HepG2 (cell line): ENCODE data around the gene TBC1D5. TPM values are rescaled to one million over a fixed set of nuclear protein-coding genes. Genes with fewer than 3 reads are reported as not detected.

Experiments
- CERS6 ChIP-seq: sonication (generic); formaldehyde crosslinking; IDR thresholded peaks from 2 replicates; pipeline ENCODE4 v1.5.0; 2020; ENCODE audit warnings: missing genetic modification reagents
- DNMT1 ChIP-seq: sonication (generic); formaldehyde crosslinking; IDR thresholded peaks from 2 replicates; pipeline ENCODE4 v1.5.1; 2020; ENCODE audit warnings: mild to moderate bottlenecking, missing genetic modification reagents
- E2F1 ChIP-seq: sonication (generic); formaldehyde crosslinking; IDR thresholded peaks from 2 replicates; pipeline ENCODE4 v1.5.0; 2020; ENCODE audit warnings: missing genetic modification reagents
- GZF1 ChIP-seq: sonication (generic); formaldehyde crosslinking; IDR thresholded peaks from 2 replicates; pipeline ENCODE4 v1.5.1; 2020; ENCODE audit warnings: mild to moderate bottlenecking, missing genetic modification reagents
- HNRNPH1 ChIP-seq: fragments of 200-400 bp; formaldehyde crosslinking; optimal IDR thresholded peaks from 2 replicates; pipeline ENCODE3; 2017; ENCODE audit warnings: mild to moderate bottlenecking, low read depth, low read length
- JUN ChIP-seq: sonication (generic); formaldehyde crosslinking; IDR thresholded peaks from 2 replicates; pipeline ENCODE4 v1.4.0; 2020; ENCODE audit warnings: mild to moderate bottlenecking, missing genetic modification reagents
- KDM5A ChIP-seq: fragments of 200-600 bp; sonication (generic); IDR thresholded peaks from 2 replicates; pipeline ENCODE4 v1.7.0; 2018; ENCODE audit warnings: antibody characterized with exemption, mild to moderate bottlenecking, low read length, borderline replicate concordance
- KLF9 ChIP-seq: IDR thresholded peaks from 2 replicates; pipeline ENCODE4 v1.6.1; 2016; ENCODE audit warnings: low read depth
- MTA1 ChIP-seq: sonication (generic); formaldehyde crosslinking; IDR thresholded peaks from 2 replicates; pipeline ENCODE4 v1.4.0; 2020; ENCODE audit warnings: missing genetic modification reagents, mild to moderate bottlenecking, borderline replicate concordance
- POGZ ChIP-seq: sonication (generic); formaldehyde crosslinking; IDR thresholded peaks from 2 replicates; pipeline ENCODE4 v1.4.0; 2020; ENCODE audit warnings: mild to moderate bottlenecking, missing genetic modification reagents
- RELA ChIP-seq: sonication (generic); formaldehyde crosslinking; IDR thresholded peaks from 2 replicates; pipeline ENCODE4 v1.4.0; 2020; ENCODE audit warnings: missing genetic modification reagents
- YY1 ChIP-seq: IDR thresholded peaks from 2 replicates; pipeline ENCODE4 v1.6.1; 2011; ENCODE audit warnings: low read length, low read depth, moderate library complexity, mild to moderate bottlenecking; ENCODE audit not compliant: insufficient read depth, insufficient replicate concordance
- ZNF350 ChIP-seq: sonication (generic); formaldehyde crosslinking; IDR thresholded peaks from 2 replicates; pipeline ENCODE4 v1.4.0; 2020; ENCODE audit warnings: mild to moderate bottlenecking, low read depth, missing genetic modification reagents, borderline replicate concordance
- ZNF441 ChIP-seq: sonication (generic); formaldehyde crosslinking; IDR thresholded peaks from 2 replicates; pipeline ENCODE4 v1.7.0; 2021; ENCODE audit warnings: missing genetic modification reagents, borderline replicate concordance
- ZNF670 ChIP-seq: sonication (generic); formaldehyde crosslinking; IDR thresholded peaks from 2 replicates; pipeline ENCODE4 v1.8.0; 2022; ENCODE audit warnings: mild to moderate bottlenecking, missing genetic modification reagents, borderline replicate concordance
- ZNF746 ChIP-seq: sonication (generic); formaldehyde crosslinking; IDR thresholded peaks from 2 replicates; pipeline ENCODE4 v1.8.0; 2022; ENCODE audit warnings: mild to moderate bottlenecking, missing genetic modification reagents
- polyA plus RNA-seq, 8 experiments: library from polyadenylated mRNA; depleted of rRNA in 3 of 8; stranded (reverse) in 7 of 8; unstranded in 1 of 8; fragments of >200 nt; fragmentation: Illumina TruSeq in 4 of 8; extraction: Trizol in 4 of 8; gene quantifications; 2 replicates each; pipeline versions ENCODE4 v1.2.1 to v1.2.3, GENCODE V29; 2011 to 2016; ENCODE audit warnings: low read depth in 4 of 8, missing spikeins in 1 of 8, mixed read lengths in 1 of 8; ENCODE audit not compliant: insufficient read depth in 1 of 8
- total RNA-seq, 5 experiments: library from RNA; depleted of rRNA; stranded (reverse); fragments of >200 nt; fragmentation: Illumina TruSeq; extraction: Trizol; gene quantifications; 2 replicates each; pipeline ENCODE4 v1.2.3, GENCODE V29; 2016; ENCODE audit warnings: low read depth in 1 of 5
- TF ChIP-seq, protein P1 (sequence below): sonication (generic); formaldehyde crosslinking; IDR thresholded peaks from 2 replicates; pipeline ENCODE4 v1.9.0; 2021; ENCODE audit warnings: missing genetic modification reagents, borderline replicate concordance
- TF ChIP-seq, protein P2 (sequence below): sonication (generic); formaldehyde crosslinking; IDR thresholded peaks from 2 replicates; pipeline ENCODE4 v1.9.0; 2021; ENCODE audit warnings: mild to moderate bottlenecking, missing genetic modification reagents

Gene TBC1D5
- total and polyA plus RNA-seq, 2 of the 13 experiments (the other 11 are each of a cell fraction or from before 2014, with no cell fraction given) = 19.2 to 33.3 TPM

- TF ChIP-seq CERS6 (CRISPR knock-in tag) = peak; percentile 5; the same call in 1 of the 2 replicates
- peak; percentile 42 for TF ChIP-seq POGZ (CRISPR knock-in tag)
- no peak for TF ChIP-seq RELA (CRISPR knock-in tag)
- TF ChIP-seq ZNF746 (CRISPR knock-in tag) = peak; percentile 29; the same call in 1 of the 2 replicates
- TF ChIP-seq DNMT1 (CRISPR knock-in tag) = no peak
- TF ChIP-seq JUN = no peak; the same call in 1 of the 2 replicates
- TF ChIP-seq KLF9 (CRISPR knock-in tag) = no peak
- no peak; the same call in 1 of the 2 replicates for TF ChIP-seq MTA1 (CRISPR knock-in tag)
- peak; percentile 90 for TF ChIP-seq ZNF670 (CRISPR knock-in tag)
- peak; percentile 34; the same call in 1 of the 2 replicates for TF ChIP-seq KDM5A
- TF ChIP-seq, protein P1, sequence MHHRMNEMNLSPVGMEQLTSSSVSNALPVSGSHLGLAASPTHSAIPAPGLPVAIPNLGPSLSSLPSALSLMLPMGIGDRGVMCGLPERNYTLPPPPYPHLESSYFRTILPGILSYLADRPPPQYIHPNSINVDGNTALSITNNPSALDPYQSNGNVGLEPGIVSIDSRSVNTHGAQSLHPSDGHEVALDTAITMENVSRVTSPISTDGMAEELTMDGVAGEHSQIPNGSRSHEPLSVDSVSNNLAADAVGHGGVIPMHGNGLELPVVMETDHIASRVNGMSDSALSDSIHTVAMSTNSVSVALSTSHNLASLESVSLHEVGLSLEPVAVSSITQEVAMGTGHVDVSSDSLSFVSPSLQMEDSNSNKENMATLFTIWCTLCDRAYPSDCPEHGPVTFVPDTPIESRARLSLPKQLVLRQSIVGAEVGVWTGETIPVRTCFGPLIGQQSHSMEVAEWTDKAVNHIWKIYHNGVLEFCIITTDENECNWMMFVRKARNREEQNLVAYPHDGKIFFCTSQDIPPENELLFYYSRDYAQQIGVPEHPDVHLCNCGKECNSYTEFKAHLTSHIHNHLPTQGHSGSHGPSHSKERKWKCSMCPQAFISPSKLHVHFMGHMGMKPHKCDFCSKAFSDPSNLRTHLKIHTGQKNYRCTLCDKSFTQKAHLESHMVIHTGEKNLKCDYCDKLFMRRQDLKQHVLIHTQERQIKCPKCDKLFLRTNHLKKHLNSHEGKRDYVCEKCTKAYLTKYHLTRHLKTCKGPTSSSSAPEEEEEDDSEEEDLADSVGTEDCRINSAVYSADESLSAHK (CRISPR knock-in tag) = no peak
- no peak for TF ChIP-seq HNRNPH1
- TF ChIP-seq YY1 = peak; percentile 41
- TF ChIP-seq ZNF350 = peak; percentile 45
- TF ChIP-seq GZF1 = no peak
- TF ChIP-seq, protein P2, sequence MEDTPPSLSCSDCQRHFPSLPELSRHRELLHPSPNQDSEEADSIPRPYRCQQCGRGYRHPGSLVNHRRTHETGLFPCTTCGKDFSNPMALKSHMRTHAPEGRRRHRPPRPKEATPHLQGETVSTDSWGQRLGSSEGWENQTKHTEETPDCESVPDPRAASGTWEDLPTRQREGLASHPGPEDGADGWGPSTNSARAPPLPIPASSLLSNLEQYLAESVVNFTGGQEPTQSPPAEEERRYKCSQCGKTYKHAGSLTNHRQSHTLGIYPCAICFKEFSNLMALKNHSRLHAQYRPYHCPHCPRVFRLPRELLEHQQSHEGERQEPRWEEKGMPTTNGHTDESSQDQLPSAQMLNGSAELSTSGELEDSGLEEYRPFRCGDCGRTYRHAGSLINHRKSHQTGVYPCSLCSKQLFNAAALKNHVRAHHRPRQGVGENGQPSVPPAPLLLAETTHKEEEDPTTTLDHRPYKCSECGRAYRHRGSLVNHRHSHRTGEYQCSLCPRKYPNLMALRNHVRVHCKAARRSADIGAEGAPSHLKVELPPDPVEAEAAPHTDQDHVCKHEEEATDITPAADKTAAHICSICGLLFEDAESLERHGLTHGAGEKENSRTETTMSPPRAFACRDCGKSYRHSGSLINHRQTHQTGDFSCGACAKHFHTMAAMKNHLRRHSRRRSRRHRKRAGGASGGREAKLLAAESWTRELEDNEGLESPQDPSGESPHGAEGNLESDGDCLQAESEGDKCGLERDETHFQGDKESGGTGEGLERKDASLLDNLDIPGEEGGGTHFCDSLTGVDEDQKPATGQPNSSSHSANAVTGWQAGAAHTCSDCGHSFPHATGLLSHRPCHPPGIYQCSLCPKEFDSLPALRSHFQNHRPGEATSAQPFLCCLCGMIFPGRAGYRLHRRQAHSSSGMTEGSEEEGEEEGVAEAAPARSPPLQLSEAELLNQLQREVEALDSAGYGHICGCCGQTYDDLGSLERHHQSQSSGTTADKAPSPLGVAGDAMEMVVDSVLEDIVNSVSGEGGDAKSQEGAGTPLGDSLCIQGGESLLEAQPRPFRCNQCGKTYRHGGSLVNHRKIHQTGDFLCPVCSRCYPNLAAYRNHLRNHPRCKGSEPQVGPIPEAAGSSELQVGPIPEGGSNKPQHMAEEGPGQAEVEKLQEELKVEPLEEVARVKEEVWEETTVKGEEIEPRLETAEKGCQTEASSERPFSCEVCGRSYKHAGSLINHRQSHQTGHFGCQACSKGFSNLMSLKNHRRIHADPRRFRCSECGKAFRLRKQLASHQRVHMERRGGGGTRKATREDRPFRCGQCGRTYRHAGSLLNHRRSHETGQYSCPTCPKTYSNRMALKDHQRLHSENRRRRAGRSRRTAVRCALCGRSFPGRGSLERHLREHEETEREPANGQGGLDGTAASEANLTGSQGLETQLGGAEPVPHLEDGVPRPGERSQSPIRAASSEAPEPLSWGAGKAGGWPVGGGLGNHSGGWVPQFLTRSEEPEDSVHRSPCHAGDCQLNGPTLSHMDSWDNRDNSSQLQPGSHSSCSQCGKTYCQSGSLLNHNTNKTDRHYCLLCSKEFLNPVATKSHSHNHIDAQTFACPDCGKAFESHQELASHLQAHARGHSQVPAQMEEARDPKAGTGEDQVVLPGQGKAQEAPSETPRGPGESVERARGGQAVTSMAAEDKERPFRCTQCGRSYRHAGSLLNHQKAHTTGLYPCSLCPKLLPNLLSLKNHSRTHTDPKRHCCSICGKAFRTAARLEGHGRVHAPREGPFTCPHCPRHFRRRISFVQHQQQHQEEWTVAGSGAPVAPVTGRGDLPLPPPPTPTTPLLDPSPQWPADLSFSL (CRISPR knock-in tag) = no peak
- peak; percentile 88 for TF ChIP-seq E2F1 (CRISPR knock-in tag)
- peak; percentile 66 for TF ChIP-seq ZNF441
Measured at GRCh38 chr3:17742102-17742879, at the start of gene TBC1D5 (continued).
